K562 (cell line): ENCODE results near the gene PDE9A. TPM values are rescaled to one million over a fixed set of nuclear protein-coding genes. Genes with fewer than 3 reads are reported as not detected.

Source experiments
- AFF1 ChIP-seq, 2 experiments: fragments of 450-650 bp; IDR thresholded peaks; 2 replicates each; pipeline ENCODE4 v1.6.1; 2018; ENCODE audit warnings: mild to moderate bottlenecking in 2 of 2, low read depth in 1 of 2; ENCODE audit not compliant: partially characterized antibody in 2 of 2
- DACH1 ChIP-seq: fragments of 450-650 bp; IDR thresholded peaks from 2 replicates; pipeline ENCODE4 v1.6.1; 2018; ENCODE audit not compliant: partially characterized antibody
- E2F1 ChIP-seq: sonication (generic); formaldehyde crosslinking; IDR thresholded peaks from 2 replicates; pipeline ENCODE4 v1.8.1; 2023; ENCODE audit warnings: mild to moderate bottlenecking, missing genetic modification reagents, moderate library complexity
- ETS1 ChIP-seq: conservative IDR thresholded peaks from 2 replicates; pipeline ENCODE4 v1.6.1; 2011; ENCODE audit warnings: low read depth, mild to moderate bottlenecking, low read length; ENCODE audit not compliant: control insufficient read depth
- HNRNPUL1 ChIP-seq: fragments of 200-400 bp; formaldehyde crosslinking; IDR thresholded peaks from 2 replicates; pipeline ENCODE4 v1.6.1; 2017; ENCODE audit warnings: low read length
- KAT7 ChIP-seq: sonication (generic); formaldehyde crosslinking; IDR thresholded peaks from 2 replicates; pipeline ENCODE4 v1.8.0; 2022; ENCODE audit warnings: missing genetic modification reagents, mild to moderate bottlenecking, borderline replicate concordance
- SETDB1 ChIP-seq: IDR thresholded peaks from one replicate; pipeline ENCODE4 v1.6.1; 2012; ENCODE audit warnings: low read length, control low read depth, inconsistent platforms
- SUPT5H ChIP-seq: fragments of 450-650 bp; IDR thresholded peaks from 2 replicates; pipeline ENCODE4 v1.6.1; 2016
- ZBTB26 ChIP-seq: fragments of 450-650 bp; formaldehyde crosslinking; IDR thresholded peaks from 2 replicates; pipeline ENCODE4 v1.4.0; 2022; ENCODE audit warnings: missing genetic modification characterization
- ZNF133 ChIP-seq: fragments of 250-450 bp; sonication (Bioruptor Pico); IDR thresholded peaks from 2 replicates; pipeline ENCODE4 v1.4.0; 2020; ENCODE audit warnings: mild to moderate bottlenecking
- ZNF184 ChIP-seq: sonication (generic); formaldehyde crosslinking; IDR thresholded peaks from 2 replicates; pipeline ENCODE4 v1.5.0; 2020; ENCODE audit warnings: missing genetic modification reagents
- polyA plus RNA-seq, 8 experiments: library from polyadenylated mRNA; depleted of rRNA in 4 of 8; stranded (reverse) in 5 of 8; unstranded in 3 of 8; fragments of >200 nt; fragmentation: Nextera tagmentation in 2 of 8; fragmentation: Illumina TruSeq in 1 of 8; extraction: Ambion mirVana in 2 of 8; extraction: Trizol in 1 of 8; gene quantifications; 2 replicates each; pipeline versions ENCODE4 v1.2.1 to v1.2.3, GENCODE V29; 2011 to 2014; ENCODE audit warnings: inconsistent platforms in 1 of 8, missing spikeins in 1 of 8
- total RNA-seq, 7 experiments: library from RNA; depleted of rRNA in 6 of 7; stranded (reverse); fragments of >200 nt in 6 of 7; fragmentation: Illumina TruSeq in 2 of 7; extraction: Trizol in 2 of 7; gene quantifications; 2 replicates each; pipeline versions ENCODE4 v1.2.1 to v1.2.3, GENCODE V29; 2011 to 2021; ENCODE audit warnings: low replicate concordance in 1 of 7

PDE9A gene
- total and polyA plus RNA-seq, 9 of the 15 experiments (the other 6 are each of a cell fraction or from before 2014, with no cell fraction given), result 0.07 to 0.27 TPM; not detected in 7

- no peak for TF ChIP-seq AFF1 (IDR thresholded peaks at IDR 0.05; ENCODE audit: low read depth in 1 of 2, partially characterized antibody in 2 of 2)
- no peak for TF ChIP-seq KAT7 (CRISPR knock-in tag)
- TF ChIP-seq ZNF184 (CRISPR knock-in tag), result no peak
- TF ChIP-seq SUPT5H, result no peak
- no peak for TF ChIP-seq DACH1
- TF ChIP-seq E2F1 (CRISPR knock-in tag), result no peak
- no peak for TF ChIP-seq ZBTB26 (CRISPR knock-in tag)
- TF ChIP-seq ZNF133 (CRISPR knock-in tag), result no peak
- no peak for TF ChIP-seq SETDB1
- TF ChIP-seq ETS1, result no peak
- no peak for TF ChIP-seq HNRNPUL1
Observed at GRCh38 chr21:42622284-42622683, 31.1 kb upstream of the PDE9A start (continued).
